Mesendoderm (in vitro differentiated cells): ENCODE results near the gene SLC22A8.

ENCODE experiments used
- DNase-seq: peaks from one replicate; pipeline ENCODE4 v3.0.0; 2013
- H2AK5ac ChIP-seq: 2 replicates; pipeline ENCODE4 v1.6.1; 2013; ENCODE audit warnings: low read length, inconsistent platforms
- H2BK120ac ChIP-seq: 2 replicates; pipeline ENCODE4 v1.6.1; 2013; ENCODE audit warnings: low read depth, mild to moderate bottlenecking, low read length, moderate library complexity, mixed read lengths
- H2BK15ac ChIP-seq: replicated peaks from 2 replicates; pipeline ENCODE4 v1.6.1; 2013; ENCODE audit warnings: low read depth, mild to moderate bottlenecking, moderate library complexity
- H2BK5ac ChIP-seq: 2 replicates; pipeline ENCODE4 v1.6.1; 2013; ENCODE audit warnings: low read length, inconsistent platforms
- H3K18ac ChIP-seq: 2 replicates; pipeline ENCODE4 v1.6.1; 2013; ENCODE audit warnings: mild to moderate bottlenecking, low read length, mixed read lengths
- H3K23ac ChIP-seq: one replicate; pipeline ENCODE4 v1.6.1; 2013; ENCODE audit warnings: low read length
- H3K27ac ChIP-seq: 2 replicates; pipeline ENCODE4 v1.5.1; 2013; ENCODE audit warnings: low read depth, mild to moderate bottlenecking, inconsistent platforms, low read length, moderate library complexity
- H3K27me3 ChIP-seq: 2 replicates; pipeline ENCODE4 v1.6.1; 2013; ENCODE audit warnings: low read length, control low read depth, mild to moderate bottlenecking, inconsistent platforms; ENCODE audit not compliant: insufficient read depth, poor library complexity
- H3K36me3 ChIP-seq: 2 replicates; pipeline ENCODE4 v1.6.1; 2013; ENCODE audit warnings: low read length, inconsistent platforms; ENCODE audit not compliant: control insufficient read depth, insufficient read depth
- H3K4ac ChIP-seq: one replicate; pipeline ENCODE4 v1.6.1; 2013; ENCODE audit warnings: low read depth, mild to moderate bottlenecking, low read length, moderate library complexity
- H3K4me1 ChIP-seq: 2 replicates; pipeline ENCODE4 v1.6.1; 2013; ENCODE audit warnings: low read depth, low read length, inconsistent platforms; ENCODE audit not compliant: control insufficient read depth
- H3K4me2 ChIP-seq: 2 replicates; pipeline ENCODE4 v1.6.1; 2013; ENCODE audit warnings: low read length
- H3K4me3 ChIP-seq: 2 replicates; pipeline ENCODE4 v1.5.1; 2013; ENCODE audit warnings: mild to moderate bottlenecking, low read length
- H3K56ac ChIP-seq: one replicate; pipeline ENCODE4 v1.6.1; 2013; ENCODE audit warnings: low read length
- H3K79me1 ChIP-seq: 2 replicates; pipeline ENCODE4 v1.6.1; 2013; ENCODE audit warnings: low read length, inconsistent platforms
- H3K79me2 ChIP-seq: 2 replicates; pipeline ENCODE4 v1.6.1; 2013; ENCODE audit warnings: mild to moderate bottlenecking, low read length; ENCODE audit not compliant: control insufficient read depth, insufficient read depth
- H3K9ac ChIP-seq: 2 replicates; pipeline ENCODE4 v1.6.1; 2013; ENCODE audit warnings: low read length, inconsistent platforms
- H4K5ac ChIP-seq: one replicate; pipeline ENCODE4 v1.6.1; 2013; ENCODE audit warnings: low read length
- H4K8ac ChIP-seq: one replicate; pipeline ENCODE4 v1.6.1; 2013; ENCODE audit warnings: low read depth, mild to moderate bottlenecking, control low read depth, low read length, moderate library complexity
- WGBS: extraction: QIAGEN DNeasy Blood & Tissue Kit; methylation state at CpG from one replicate; pipeline ENCODE4 v1.1.7; 2013; ENCODE audit warnings: low lambda C conversion rate, missing lambda C conversion rate; ENCODE audit not compliant: insufficient coverage; ENCODE audit errors: extremely low coverage; 5-methylcytosine and 5-hydroxymethylcytosine counted together

Gene SLC22A8

GRCh38 chr11:63023222-63023814, 7.7 kb upstream of the SLC22A8 start:
- no peak overlapping the region for H3K4me3 ChIP-seq
- no peak overlapping the region for H2AK5ac ChIP-seq
- no peaks in the 10 kb centered on the region for H3K79me1 ChIP-seq
- H3K27me3 ChIP-seq = no peaks in the 10 kb centered on the region
- H3K36me3 ChIP-seq = no peaks in the 10 kb centered on the region
- no peak overlapping the region for H2BK120ac ChIP-seq
- H3K4ac ChIP-seq = no peak overlapping the region
- H3K4me1 ChIP-seq = no peaks in the 10 kb centered on the region
- H4K5ac ChIP-seq = no peak overlapping the region
- no peak overlapping the region for H4K8ac ChIP-seq
- H2BK15ac ChIP-seq = no peak overlapping the region
- peak overlapping the region; percentile 76 for H3K23ac ChIP-seq
- no peak overlapping the region for H3K4me2 ChIP-seq
- no CpG with 5 or more reads among the region's 11 CpGs for WGBS
- H2BK5ac ChIP-seq = no peak overlapping the region
- no peak overlapping the region for H3K27ac ChIP-seq
- DNase-seq = no peak
- H3K9ac ChIP-seq = no peak overlapping the region
- no peaks in the 10 kb centered on the region for H3K79me2 ChIP-seq
- H3K56ac ChIP-seq = no peak overlapping the region
- H3K18ac ChIP-seq = no peak overlapping the region

DNA sequence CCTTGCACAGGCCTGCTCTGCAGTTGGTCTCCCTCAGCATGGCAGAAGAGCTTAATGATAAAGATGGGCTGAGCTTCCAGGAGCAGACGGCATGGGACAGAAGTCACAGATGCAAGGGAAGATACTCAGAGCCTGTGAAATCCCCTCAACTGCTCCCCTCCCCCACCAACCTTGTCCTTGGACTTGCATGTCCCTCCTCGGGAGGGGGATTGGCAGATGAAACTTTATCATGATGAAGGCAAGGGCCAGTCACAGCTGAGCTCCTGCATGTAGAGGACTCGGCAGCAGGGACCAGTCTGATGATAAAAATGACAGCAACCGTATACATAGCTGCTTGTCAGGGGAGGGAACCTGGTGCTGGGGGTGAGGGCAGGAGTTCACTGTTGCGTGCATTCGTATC, 6.8 kb upstream of the SLC22A8 start:
- Histone ChIP-seq H3K27me3 (no peaks in the 10 kb centered on the region), H3K9ac (no peak overlapping the region), H3K79me2 (no peaks in the 10 kb centered on the region), H3K23ac (no peak overlapping the region), H3K4me3 (no peak overlapping the region), H3K27ac (no peak overlapping the region), H2BK5ac (no peak overlapping the region), H3K4me2 (no peak overlapping the region), H3K18ac (no peak overlapping the region), H2BK120ac (no peak overlapping the region), H3K36me3 (no peaks in the 10 kb centered on the region), H3K4ac (no peak overlapping the region), H3K4me1 (no peaks in the 10 kb centered on the region), H4K8ac (no peak overlapping the region), H3K56ac (no peak overlapping the region), H3K79me1 (no peaks in the 10 kb centered on the region), H2AK5ac (no peak overlapping the region), H4K5ac (no peak overlapping the region), H2BK15ac (no peak overlapping the region)
- no CpG with 5 or more reads among the region's 6 CpGs for WGBS
- DNase-seq = peak; percentile 68

DNA sequence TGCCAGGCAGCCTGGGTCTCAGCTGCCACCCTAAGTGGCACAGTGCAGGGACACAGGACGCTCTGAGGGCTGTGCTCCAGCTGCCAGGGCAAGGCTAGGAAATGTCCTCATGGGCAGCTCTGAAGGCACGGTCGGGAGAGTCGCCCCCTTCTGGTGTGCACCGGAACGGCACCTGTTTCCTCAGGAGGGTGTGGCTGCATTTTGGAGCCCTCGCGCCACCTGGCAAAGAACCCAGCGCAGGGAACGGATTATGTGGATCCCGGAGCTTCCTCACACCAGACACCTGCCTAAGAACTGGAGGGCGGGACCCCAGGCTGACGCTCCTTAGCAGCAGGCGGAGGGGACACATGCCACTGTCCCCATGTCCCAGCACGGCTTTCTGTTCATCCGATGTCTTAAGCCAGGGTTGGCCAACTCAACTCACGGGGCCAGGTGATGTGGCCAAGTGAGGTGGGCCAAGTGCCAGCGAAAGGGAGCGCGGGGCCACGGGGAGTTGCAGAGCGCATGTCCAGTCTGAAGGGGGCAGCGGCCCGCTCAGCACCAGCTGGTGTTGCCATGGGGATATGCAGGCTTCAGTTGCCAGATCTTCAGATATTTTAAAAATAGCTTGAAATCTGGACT, 5.1 kb upstream of the SLC22A8 start:
- Histone ChIP-seq H3K79me1 (no peaks in the 10 kb centered on the region), H2BK5ac (no peak overlapping the region), H3K23ac (no peak overlapping the region), H3K27me3 (no peaks in the 10 kb centered on the region), H3K4me2 (no peak overlapping the region), H4K5ac (no peak overlapping the region), H2BK15ac (no peak overlapping the region), H3K9ac (no peak overlapping the region), H3K4me1 (no peaks in the 10 kb centered on the region), H3K4me3 (no peak overlapping the region), H2BK120ac (no peak overlapping the region), H3K56ac (no peak overlapping the region), H3K36me3 (no peaks in the 10 kb centered on the region), H3K18ac (no peak overlapping the region), H3K4ac (no peak overlapping the region), H3K27ac (no peak overlapping the region), H4K8ac (no peak overlapping the region), H2AK5ac (no peak overlapping the region), H3K79me2 (no peaks in the 10 kb centered on the region)
- DNase-seq = peak; percentile 63
- WGBS = no CpG with 5 or more reads among the region's 24 CpGs

GRCh38 chr11:63019506-63019905, 3.9 kb upstream of the SLC22A8 start:
- H3K23ac ChIP-seq = no peak overlapping the region
- no peak overlapping the region for H3K4me2 ChIP-seq
- WGBS = no CpG with 5 or more reads among the region's 5 CpGs
- H4K5ac ChIP-seq = no peak overlapping the region
- H3K18ac ChIP-seq = no peak overlapping the region
- H3K36me3 ChIP-seq = no peaks in the 10 kb centered on the region
- H3K56ac ChIP-seq = no peak overlapping the region
- no peak overlapping the region for H3K4me3 ChIP-seq
- no peak overlapping the region for H3K9ac ChIP-seq
- no peak overlapping the region for H2BK5ac ChIP-seq
- H4K8ac ChIP-seq = no peak overlapping the region
- H3K4ac ChIP-seq = no peak overlapping the region
- no peaks in the 10 kb centered on the region for H3K79me2 ChIP-seq
- H3K27ac ChIP-seq = no peak overlapping the region
- no peaks in the 10 kb centered on the region for H3K27me3 ChIP-seq
- H2BK120ac ChIP-seq = no peak overlapping the region
- H3K4me1 ChIP-seq = no peaks in the 10 kb centered on the region
- H2BK15ac ChIP-seq = no peak overlapping the region
- peak; percentile 84 for DNase-seq
- H3K79me1 ChIP-seq = no peaks in the 10 kb centered on the region
- no peak overlapping the region for H2AK5ac ChIP-seq

GRCh38 chr11:63017306-63017974, 1.8 kb upstream of the SLC22A8 start:
- no CpG with 5 or more reads among the region's 8 CpGs for WGBS
- no peaks in the 10 kb centered on the region for H3K4me1 ChIP-seq
- H2BK5ac ChIP-seq = no peak overlapping the region
- H2AK5ac ChIP-seq = no peak overlapping the region
- no peak overlapping the region for H4K5ac ChIP-seq
- no peak overlapping the region for H2BK120ac ChIP-seq
- H4K8ac ChIP-seq = no peak overlapping the region
- no peak overlapping the region for H3K4me2 ChIP-seq
- H3K9ac ChIP-seq = no peak overlapping the region
- no peak overlapping the region for H2BK15ac ChIP-seq
- H3K23ac ChIP-seq = no peak overlapping the region
- H3K18ac ChIP-seq = no peak overlapping the region
- H3K79me2 ChIP-seq = no peaks in the 10 kb centered on the region
- no peaks in the 10 kb centered on the region for H3K27me3 ChIP-seq
- no peaks in the 10 kb centered on the region for H3K79me1 ChIP-seq
- H3K4me3 ChIP-seq = no peak overlapping the region
- DNase-seq = peak; percentile 52
- H3K27ac ChIP-seq = no peak overlapping the region
- H3K56ac ChIP-seq = no peak overlapping the region
- H3K36me3 ChIP-seq = no peaks in the 10 kb centered on the region
- no peak overlapping the region for H3K4ac ChIP-seq
